Stimulated activated CD4-positive, alpha-beta T cell treated with anti-CD3 and anti-CD28 coated beads, Interleukin-1b, Interleukin-23, amount 100 ng/mL, for 24 hours (primary cell): ENCODE data around the gene DBN1.
"Not testable (repeated sequence)": the region's sequence is repeated elsewhere in the genome, so short reads cannot be mapped to it uniquely, and the experiment has no call there.

Source experiments
- DNase-seq, 4 experiments: peaks; one replicate each; pipeline ENCODE4 v3.0.0-alpha.2; 2020; ENCODE audit warnings: low read depth in 4 of 4, low spot score in 1 of 4

The DBN1 gene

DNA sequence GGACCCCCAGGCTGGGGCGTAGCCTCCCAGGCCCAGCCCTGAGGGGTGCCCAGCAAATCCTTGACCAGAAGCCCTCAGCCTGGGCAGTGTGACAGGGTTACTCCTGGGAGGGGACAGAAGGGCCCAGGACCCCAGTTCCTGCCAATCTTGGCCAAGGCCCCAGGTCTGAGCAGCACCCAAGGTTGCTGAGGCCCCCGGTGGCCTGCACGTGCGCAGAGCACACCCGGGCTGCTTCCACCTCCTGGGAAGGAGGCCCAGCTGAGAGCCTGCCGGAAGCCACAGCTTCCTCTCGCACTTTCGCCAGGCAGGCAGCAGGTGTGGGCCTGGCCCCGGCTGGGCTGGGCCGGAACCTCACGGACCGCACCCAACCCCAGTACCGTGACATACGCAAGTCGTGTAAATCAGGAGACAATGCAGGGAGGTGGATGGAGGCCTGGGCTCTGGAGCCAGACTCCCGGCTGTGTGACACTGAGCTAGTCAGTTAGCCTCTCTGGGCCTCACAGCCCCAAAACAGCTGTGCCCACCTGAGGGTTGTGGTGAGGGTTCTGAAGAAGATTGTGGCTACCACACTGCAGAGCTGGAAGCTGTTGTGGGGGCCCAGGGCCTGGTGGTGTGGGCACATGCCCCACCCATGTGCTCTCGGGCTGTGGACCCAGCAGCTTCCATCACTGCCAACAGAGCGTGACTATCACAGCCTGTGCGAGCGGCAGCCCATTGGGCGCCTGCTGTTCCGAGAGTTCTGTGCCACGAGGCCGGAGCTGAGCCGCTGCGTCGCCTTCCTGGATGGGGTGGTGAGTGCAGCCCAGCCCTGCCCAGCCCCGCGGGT, 41.9 kb downstream of the DBN1 start:
- peak in 2 of 4 experiments; percentile 53 to 64 for DNase-seq

DNA sequence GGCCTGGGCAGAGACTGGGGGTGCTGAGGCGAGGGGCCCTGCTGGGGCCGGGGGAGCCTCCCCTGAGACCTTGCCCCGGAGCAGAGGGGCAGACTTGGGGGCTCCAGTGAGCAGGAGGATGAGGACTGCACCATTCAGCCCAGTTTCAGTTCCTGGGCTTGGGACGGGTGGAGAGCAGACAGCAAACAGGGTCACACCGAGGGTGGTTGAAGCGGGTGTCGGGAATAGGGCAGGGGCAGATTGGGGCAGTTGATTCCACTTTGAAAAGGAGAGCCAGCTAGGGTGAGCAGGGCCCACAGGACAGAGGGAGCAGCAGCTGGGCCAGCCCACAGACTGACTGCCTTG, 42.5 kb downstream of the DBN1 start:
- DNase-seq = no peak

DNA sequence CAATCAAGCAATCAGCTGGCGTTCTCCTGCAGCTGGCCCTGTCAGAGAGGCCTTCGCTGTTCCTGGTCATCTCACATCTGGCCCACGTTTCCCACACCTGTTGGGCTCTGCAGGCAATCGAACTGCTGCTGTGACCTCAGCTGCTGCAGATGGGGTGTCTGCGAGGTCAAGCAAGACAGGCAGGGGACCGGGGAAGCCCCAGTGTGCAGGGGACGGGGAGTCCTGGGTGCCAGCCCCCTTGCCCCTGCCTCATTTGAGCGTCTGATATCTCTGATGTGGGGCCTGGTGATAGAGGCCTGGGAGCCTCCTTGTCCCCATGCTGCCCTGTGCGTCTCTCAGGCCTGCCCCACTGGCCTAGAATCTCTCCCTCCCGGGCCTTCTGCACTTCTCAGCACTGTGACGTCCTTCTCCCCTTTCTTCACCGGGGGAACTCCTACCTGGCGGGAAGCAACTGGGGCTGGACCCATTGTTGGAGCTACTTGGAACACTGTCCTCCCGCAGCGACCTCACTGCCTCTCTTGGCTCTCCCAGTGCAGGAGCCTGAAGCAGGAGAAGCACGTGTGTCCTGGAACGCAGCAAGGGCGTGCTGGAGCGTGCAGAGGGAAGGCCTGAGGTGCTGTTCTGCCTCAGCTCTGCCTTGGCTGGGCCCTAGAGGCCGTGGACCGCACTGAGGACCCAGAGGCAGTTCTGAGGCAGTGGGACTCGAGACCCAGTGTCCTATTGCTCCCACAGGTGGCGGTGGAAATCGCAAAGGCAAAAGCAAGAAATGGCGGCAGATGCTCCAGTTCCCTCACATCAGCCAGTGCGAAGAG, 43.1 kb downstream of the DBN1 start:
- DNase-seq = no peak

DNA sequence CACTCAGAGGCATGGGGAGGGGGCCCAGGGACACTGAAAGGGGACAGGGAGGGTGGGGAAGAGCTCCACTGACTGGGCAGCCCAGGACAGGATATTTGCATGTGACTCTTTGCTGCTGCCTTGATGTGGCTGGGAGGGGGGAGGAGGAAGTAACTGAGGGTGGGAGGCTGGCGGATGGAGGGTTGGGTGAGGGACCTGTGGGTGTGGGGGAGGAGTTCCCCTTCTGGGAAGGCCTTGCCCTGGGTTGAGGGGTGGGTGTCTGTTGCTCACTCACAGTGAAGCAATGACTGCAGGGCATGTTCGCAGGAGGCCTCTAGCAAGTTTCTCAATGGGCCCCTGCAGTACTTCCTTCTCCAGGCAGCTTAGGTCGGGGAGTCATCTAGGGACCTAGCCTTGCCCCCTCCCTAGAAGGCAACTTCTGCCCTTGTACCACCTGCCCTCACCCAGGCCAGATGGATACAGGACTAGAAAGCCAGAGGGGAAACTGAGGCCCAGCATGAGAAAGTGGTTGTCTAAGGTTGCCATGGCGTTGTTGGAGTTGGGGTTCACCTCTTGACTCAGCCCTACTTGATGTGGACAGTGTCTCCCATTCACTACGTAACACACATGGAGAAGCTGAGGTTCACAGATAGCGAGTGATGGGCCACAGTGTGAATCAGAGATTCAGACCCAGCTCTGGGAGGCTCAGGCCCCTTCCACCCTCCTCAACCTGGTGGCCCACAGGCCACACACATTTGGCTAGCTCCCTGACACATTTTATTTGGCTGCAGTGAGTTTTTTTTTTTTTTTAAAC, 44.0 kb downstream of the DBN1 start:
- DNase-seq = peak in 3 of 4 experiments; percentile 66 to 89 (median 75)

DNA sequence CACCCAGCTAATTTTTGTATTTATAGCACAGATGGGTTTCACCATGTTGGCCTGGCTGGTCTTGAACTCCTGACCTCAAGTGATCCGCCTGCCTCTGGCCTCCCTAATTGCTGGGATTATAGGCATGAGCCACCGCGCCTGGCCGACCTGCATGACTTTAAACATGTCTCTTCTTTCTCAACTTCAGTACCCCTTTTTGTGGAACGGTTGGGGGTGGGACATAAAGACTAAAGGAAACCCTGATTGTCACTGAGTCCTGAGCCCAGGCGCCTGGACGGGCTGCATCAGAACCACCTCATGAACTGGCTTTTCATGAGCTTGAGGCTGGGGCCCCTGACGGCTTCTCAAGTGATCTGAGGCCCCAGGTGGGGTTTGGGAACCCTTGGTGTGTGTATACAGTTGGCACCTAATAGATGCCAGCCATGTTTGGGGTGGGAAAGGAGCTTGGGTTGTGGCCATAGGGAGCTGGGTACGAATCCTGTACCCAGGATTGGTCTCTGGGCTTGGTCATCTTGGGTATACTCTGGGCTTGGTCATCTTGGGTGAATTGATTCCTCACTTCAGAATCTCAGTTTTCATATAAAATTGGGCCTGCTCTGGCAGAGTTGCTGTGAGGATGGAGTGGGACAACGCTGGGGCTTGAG, 44.7 kb downstream of the DBN1 start:
- DNase-seq = no peak

DNA sequence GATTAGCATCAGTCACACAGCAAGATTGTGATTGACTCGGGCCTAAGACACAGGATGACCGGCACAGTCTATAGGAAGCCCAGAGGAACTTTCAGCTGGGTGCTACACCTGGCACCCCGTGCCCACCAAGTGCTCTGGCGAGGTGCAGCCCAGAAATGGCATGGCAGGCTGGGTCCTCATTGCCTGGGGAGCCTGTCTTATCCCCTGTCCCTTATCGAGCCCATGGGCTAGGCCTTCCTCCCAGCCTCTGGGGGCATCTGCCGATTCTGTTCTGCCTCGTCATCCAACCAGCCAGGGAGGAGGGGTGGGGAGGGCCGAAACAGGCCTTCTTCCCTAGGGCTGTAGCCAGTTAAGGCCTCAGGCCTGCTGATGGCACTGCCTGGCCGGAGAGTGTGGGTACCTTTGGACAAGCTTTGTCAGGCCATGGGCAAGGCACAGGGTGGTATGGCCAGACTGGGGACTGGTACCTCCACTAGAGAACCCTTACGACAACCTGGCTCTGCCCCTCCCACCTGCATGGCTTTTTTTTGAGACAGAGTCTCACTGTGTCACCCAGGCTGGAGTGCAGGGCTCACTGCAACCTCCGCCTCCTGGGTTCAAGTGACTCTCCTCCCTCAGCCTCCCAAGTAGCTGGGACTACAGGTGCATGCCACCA, 45.4 kb downstream of the DBN1 start:
- DNase-seq = no peak

DNA sequence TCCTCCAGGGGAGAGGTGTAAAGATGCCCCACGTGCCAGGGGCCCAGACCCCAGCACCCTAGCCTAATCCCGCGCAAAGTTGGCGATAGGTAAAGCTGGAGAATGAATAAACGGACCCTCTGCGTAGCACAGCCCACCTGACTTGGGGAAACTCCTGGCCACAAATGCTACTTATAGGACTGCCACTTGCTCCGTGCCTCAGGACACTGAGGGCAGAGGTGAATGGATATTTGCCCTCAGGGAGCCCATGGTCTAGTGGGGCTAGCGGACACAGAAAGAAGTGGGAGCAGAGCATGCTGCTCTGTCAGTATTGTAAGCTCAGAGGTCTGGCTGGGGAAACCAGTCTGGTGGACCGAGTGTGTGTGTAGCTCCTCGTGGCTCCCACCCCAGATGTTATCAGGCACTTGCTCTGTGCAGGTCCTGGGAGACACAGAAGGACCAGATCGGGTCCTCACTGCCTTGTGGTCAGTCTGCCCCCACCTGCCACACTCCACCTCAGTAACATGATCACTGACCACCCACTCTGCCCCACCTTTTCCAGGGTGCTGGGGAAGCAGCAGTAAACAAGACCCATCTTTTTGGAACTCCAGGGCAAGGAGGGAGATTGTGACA, 46.1 kb downstream of the DBN1 start:
- no peak for DNase-seq

DNA sequence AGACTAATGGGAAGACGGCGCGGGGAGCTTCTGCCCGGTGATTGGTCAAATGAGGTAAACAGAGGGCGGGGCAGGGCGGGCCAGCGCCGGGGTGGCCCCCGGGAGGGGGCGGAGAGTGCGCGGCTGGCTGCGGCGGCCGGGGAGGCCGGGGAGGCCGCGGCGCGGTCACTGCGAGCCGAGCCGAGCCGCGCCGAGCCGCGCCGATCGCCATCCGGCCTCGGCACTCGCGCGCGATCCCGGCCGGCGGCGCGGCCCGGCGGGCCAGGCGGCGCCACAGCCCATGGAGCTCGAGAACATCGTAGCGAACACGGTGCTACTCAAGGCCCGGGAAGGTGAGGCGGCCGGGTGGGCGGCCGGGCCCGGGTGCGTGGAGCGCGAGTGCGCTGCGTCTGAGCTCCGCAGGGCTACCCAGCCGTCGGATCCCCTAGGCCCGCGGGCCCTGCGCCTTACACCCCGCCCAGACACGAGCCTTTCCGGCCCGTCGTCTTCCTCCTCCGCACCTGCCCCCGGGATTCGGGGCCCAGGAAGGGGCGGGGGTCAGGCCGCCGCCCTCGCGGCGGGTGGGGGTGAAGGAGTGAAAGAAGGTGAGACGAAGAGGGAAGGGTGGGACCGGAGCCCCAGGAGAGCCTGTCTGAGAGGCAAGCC, 46.7 kb downstream of the DBN1 start, which contains the start of gene GRK6:
Gene GRK6 (plus strand): TSS at position 111 of the 645 bp plus-strand sequence. CDS start 170 bp downstream, at position 281.
- peak in 1 of 4 experiments; percentile 50 for DNase-seq

DNA sequence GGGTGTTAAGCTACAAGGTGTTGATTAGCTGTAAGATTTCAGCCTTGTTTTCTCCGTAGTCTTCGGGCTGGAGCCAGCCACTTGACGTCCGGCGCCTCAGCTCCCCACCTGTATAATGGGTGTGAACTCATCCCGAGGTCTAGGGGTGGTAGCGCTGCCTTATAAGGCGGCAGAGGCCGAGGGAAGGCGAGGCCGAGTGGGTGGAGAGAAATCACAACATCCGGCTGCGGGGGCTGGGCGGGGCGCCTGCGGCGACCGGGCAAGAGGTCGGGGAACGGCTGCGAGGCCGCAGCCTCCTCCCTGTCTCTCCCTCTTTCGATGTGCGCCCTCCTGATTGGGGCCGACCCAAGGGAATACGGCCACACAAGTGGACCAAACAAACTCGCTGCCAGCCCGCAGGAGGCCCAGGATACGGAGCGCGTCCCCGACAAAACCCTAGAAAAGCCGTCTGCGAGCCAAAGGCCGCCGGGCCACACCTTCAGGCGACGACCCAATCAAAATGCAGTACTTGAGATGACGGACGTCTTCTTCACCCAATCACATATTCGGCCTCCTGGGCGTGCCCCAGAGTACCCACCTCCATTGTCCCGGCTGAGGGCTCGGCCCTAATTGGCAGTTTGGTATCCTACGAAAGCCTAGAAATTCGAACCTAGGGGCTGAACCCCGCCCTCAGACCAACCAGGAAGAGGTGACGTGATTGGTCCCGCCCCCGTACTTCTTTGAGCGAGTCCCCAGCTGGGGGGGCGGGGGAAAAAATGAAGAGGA, 47.5 kb downstream of the DBN1 start:
- DNase-seq = peak; percentile 94 to 100 (median 99)

DNA sequence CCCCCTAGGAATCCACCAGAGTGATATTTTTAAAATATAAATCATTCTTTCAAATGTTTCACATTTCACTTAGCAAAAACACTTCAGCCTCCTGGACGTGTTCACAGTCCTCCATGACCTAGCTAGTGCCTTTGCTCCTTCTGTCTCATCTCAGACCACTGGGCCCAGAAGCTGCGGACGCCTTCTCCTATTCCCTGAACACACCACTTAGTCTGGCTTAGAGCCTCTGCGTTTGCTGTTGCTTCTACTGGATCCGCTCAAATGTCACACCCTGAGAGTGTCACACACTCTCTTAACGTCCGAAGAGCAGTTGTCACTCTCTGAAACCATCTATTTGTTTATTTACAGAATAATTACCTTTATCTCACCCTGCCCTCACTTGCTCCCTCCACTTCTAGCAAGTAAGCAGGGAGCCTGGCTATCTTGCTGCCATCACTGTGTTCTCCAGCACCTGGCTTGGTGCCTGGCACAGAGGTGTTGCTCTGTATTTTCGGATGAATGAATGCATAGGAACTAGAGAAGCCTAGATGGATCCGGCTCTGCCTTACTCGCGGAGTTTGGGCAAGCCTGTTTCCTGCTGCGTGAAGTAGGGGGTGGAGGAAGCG, 48.1 kb downstream of the DBN1 start:
- DNase-seq = no peak

DNA sequence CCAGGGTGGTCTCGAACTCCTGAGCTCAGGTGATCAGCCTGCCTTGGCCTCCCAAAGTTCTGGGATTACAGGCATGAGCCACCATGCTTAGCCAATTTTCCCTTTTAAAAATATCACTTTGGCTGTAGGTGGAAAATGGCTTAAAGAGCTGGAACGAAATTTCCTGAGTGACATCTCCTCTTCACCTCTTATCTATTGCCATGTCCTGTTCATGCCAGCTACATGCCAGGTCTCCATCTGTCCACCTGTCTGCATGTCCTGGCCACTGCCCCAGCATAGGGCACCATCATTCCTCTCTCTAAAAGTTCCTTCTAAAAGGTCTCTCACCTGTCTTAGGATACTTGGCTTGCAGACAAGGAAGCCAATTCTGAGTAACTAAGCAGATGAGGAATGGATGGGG, 49.8 kb downstream of the DBN1 start:
- DNase-seq = no peak

DNA sequence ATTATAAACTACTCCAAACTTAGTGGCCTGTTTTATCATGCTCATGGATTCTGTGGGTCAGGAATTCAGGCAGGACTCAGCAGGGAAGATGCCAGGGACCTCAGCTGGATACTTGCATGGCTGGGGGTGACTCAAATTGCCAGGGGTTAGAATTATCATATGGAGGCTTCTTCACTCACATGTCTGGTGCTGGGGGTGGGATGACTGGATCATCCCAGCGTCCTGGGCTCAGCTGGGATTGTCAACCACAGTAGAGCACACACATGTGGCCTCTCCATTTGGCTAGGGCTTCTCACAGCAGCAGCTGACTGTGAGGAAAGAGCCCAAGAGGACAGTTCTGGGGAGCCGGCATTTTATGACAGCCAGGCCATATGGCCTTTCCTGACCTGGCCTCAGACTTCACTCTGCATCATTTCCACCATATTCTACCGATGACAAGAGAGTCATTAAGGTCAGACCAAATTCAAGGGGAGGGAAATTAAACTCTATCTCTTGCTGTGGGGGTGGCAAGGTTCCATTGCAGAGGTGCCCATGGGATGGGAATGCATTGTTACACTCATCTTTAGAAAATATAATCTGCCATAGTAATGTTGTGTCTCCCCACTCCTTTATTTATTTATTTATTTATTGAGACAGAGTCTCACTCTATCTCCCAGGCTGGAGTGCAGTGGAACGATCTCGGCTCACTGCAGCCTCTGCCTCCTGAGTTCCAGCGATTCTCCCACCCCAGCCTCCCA, 52.2 kb downstream of the DBN1 start:
- no peak for DNase-seq

DNA sequence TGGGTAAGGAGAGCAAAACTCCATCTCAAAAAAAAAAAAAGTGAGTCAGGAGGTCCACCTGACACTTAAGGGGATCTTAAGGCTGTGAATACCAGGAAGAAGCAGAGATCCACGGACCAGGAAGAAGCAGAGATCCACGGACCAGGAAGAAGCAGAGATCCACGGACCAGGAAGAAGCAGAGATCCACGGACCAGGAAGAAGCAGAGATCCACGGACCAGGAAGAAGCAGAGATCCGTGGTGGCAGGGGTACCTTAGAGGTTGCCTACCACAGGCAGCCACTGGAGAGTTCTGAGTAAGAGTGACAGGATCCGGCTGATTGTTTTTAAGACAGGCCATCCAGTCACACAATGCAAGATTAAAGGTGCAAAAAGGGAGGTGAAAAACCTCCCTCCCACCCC, 53.0 kb downstream of the DBN1 start:
- DNase-seq = not testable (repeated sequence)

DNA sequence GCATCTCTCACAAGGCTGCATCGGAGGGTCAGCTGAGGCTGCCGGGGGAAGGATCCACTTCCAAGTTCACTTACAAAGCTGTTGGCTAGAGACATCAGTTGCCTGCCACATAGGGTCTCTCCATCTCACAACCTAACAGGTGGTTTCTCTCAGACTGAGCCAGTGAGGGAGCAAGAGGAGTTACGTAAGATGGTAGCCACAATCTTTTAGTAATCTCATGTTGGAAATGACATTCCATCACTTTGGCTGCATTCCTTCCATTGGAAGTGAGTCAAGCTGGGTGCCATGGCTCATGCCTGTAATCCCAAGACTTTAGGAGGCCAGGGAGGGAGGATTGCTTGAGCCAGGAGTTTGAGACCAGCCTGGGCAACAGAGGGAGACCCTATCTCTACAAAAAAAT, 54.4 kb downstream of the DBN1 start:
- no peak for DNase-seq

DNA sequence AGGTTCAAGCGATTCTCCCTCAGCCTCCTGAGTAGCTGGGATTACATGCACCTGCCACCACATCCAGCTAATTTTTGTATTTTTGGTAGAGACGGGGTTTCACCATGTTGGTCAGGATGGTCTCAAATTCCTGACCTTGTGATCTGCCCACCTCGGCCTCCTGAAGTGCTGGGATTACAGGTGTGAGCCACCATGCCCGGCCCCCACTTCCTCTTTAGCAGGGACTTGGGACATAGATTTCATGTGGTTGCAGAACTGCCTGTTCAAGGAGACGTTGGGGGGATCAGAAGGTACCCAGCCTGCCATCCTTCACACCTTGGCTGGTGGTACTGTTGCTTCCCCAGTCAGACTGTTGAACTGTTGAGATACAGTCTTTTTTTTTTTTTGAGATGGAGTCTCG, 56.4 kb downstream of the DBN1 start:
- DNase-seq = not testable (repeated sequence)

DNA sequence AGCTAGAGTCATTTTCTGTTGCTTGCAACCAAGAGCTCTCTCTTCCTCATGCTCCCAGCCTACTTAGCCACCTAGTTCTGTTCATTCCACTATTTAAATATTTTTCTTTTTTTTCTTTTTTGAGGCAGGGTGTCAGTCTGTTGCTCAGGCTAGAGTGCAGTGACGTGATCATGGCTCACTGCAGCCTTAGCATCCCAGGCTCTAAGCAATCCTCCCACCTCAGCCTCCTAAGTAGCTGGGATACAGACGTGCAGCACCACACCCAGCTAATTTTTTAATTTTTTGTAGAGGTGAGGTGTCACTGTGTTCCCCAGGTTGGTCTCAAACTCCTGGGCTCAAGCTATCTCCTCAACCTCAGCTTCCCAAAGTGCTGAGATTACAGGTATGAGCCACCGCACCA, 59.0 kb downstream of the DBN1 start:
- DNase-seq = no peak

DNA sequence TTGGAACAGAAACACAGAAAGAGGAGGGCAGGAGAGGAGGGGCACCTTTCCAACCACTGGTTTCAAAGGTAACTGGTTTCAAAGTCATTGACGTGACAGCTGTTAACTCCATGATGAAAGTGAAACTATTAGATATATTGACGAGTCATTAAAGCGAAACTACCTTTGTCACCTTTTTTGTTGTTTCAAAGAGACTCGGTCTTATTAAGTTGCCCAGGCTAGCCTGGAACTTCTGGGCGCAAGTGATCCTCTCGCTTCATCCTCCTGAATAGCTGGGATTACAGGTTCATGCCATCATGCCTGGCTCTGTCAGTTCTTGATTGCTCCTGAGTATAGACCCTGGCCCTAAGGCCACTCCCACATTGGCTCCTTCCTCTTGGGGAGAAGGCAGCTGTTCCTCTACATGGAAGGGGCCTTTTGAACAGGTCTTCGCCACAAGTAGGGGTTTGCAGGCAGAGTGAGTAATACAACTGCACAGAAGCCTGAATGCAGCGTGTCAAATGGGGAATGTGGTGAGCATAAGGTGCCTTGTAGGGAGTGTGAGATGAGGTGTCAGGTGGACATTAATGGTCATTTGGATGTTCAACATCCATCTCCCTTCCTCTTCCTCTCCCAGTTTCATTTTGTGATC, 60.7 kb downstream of the DBN1 start:
- DNase-seq = no peak
